NCI-H774 (cell line): ENCODE measurements around the gene HIPK3.
"Not testable (repeated sequence)": the region's sequence is repeated elsewhere in the genome, so short reads cannot be mapped to it uniquely, and the experiment has no call there.

ENCODE experiments used
- DNase-seq: peaks from one replicate; lab custom pipeline; 2025; lab: John Stamatoyannopoulos, UW

HIPK3 gene

DNA sequence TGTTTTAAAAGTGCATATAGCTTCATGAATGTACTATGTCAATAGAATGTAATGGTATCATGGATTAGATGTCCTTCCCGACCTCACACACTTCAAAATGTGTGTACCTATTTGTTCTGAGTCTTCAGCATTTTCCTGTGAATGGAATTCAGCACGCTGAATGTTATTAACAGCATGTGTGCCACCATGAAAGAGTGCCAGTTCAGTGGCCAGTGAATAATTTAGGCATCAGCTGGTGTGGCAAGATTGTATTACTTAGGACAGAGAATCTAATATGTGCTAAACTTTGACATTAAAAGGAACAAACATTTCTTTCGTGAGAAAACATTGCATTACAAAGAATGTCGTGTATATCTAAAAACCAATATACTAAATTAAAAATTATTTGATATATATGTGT is 46.4 kb downstream of the HIPK3 start:
- DNase-seq, result no peak

DNA sequence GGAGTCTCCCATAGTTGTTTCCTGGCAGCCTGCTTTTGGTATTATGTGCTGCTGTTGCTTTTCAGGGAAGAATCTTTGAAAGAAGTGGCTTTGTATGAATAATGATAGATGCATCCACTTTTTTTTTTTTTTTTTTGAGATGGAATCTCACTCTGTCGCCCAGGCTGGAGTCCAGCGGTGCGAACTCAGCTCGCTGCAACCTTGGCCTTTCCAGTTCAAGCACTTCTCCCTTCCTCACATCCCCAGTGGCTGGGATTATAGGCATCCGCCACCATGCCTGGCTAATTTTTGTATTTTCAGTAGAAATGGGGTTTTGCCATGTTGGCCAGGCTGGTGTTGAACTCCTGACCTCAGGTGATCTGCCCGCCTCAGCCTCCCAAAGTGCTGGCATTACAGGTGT is 49.6 kb downstream of the HIPK3 start:
- not testable (repeated sequence) for DNase-seq

DNA sequence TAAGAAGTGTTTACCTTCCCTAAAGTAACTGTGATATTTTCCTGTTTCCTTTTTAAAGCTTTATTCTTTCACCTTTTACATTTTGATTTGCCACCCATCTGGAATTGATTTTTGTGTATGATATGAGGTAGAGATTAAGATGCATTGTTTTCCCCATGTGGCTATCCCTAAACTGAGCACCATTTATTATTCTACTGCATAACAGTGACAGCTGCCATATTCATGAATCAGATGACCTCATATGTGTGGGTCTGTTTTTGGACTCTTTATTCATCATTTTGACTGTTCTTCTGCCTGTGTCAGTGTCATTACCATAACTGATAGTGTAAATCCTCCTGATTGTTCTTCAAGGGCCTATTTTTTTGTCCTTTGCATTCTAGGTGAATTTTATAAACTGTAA is 50.8 kb downstream of the HIPK3 start:
- DNase-seq, result no peak

DNA sequence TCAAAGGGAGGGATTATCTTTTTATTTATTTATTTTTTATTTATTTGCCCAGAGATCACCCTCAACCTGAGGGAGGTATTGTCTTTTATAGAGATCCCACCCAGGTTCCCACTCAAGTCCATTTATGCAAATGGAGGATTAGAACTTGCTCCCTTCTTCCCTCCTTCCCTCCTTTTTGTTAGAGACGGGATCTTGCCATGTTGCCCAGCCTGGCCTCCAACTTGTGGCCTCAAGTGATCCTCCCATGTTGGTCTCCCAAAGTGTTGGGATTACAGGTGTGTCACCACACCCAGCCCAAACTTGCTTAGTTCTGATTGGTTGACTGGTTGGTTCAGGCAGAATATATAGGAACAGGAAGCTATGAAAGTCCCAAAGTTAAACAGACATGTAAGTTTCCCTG is 51.9 kb downstream of the HIPK3 start:
- no peak for DNase-seq

DNA sequence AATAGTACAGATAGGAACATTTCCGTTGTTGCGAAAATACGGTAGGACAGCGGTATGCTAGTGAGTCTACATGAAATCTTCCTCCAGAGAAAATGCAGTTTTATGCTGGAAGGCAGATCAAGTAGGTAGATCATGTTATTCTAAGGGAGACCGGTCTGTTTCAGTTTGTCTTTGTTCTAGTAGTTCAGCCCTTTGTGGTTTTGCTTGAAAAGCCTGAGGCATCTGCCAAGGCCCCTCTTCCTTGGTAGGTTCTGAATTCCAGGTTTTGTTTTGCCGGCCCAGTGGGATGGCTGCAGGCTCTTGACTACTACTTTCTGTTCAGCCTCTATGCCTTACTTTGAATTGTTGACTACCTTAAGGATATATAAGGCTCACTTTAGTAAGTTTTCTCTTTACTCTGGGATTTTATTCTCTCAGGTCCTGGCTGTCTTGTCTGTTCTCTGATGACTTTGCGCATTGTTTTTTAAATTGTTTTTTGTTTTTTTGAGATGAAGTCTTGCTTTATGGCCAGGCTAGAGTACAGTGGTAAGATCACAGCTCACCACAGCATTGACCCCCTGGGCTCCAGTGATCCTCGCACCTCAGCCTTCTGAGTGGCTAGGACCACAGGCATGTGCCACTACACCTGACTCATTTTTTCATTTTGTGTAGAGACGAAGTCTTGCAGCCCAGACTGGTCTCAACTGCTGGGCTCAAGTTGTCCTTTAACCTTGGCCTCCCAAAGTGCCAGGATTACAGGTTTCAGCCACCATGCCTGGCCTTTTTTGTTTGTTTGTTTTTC is 53.7 kb downstream of the HIPK3 start:
- no peak for DNase-seq

DNA sequence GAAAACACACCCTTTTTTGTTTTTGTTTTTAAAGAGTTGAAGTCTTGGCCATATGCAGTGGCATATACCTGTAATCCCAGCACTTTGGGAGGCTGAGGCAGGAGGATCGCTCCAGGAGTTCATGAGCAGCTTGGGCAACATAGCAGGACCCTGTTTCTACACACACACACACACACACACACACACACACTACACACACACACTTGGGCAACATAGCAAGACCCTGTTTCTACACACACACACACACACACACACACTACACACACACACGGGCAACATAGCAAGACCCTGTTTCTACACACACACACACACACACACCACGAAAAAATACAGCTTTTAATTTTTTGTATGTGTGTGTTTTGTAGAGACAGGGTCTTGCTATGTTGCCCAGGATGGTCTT is 54.5 kb downstream of the HIPK3 start:
- DNase-seq, result no peak

DNA sequence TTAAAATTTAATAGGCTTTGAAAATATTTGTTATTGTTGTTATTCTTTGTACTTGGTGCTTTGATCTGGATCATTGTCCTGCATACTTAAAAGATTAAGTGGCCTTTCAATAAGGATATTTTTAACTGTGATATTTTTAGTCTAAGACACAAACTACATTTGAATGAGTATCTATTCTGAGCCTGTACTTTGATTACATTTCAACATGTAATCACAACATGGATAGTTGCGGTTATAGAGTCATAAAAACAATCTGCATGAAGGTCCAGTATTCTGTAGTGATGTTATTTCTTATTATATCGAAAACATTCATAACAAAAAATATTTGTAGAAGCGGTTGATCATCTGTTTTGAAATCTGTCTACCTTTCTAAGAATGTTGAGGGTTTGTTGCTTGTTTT is 58.6 kb downstream of the HIPK3 start:
- DNase-seq, result no peak

DNA sequence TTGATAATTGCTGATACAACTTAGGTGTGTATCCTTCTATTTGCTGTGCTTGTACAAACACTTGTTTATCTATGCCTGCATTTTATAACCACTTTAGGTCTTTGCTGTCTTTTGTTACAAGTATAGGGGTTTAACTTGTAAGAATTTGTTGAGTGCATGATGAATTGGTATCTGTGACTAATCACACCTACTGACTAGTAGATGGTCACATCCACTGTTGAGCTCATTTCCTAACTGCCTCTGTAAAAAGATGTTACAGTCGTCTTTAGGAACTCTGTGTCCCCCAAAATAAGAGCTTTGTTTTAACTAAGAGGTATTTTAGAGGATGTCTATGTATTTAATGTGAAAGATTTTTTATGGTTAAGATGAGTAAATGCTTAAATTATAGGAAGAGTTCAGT is 60.5 kb downstream of the HIPK3 start:
- DNase-seq, result no peak

DNA sequence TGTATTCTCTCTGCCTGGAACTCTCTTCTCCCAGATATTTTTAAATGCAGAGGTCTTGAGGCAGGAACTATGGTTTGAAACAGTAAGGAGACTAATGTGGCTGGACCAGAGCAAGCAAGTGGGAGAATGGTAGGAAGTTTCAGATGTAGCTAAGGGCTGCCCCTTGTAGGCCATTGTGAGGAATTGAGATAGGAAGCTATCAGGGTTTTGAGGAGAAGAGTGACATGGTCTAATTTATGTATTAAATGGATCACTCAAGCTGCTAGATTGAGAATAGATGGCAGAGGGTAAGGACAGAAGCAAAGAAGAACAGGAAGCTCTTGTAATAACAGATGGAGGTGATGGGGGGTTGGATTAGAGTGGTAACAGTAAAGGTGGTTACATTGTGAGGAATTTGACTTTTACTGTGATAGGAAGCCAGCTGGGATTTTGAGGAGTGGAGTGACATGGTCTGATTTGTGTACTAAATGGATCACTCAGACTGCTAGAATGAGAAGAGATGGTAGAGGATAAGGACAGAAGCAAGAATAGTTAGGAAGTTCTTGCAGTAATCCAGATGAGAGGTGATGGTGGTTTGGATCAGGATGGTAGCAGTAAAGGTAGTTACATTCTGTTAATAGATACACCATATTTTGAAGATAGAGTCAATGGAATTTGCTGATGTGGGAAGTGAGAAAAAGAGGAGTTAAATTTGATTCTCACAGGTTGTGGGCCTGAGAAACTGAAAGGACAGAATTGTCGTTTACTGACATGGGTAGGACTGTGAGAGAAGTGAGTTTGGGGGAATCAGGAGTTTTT is 63.0 kb downstream of the HIPK3 start:
- DNase-seq, result no peak

DNA sequence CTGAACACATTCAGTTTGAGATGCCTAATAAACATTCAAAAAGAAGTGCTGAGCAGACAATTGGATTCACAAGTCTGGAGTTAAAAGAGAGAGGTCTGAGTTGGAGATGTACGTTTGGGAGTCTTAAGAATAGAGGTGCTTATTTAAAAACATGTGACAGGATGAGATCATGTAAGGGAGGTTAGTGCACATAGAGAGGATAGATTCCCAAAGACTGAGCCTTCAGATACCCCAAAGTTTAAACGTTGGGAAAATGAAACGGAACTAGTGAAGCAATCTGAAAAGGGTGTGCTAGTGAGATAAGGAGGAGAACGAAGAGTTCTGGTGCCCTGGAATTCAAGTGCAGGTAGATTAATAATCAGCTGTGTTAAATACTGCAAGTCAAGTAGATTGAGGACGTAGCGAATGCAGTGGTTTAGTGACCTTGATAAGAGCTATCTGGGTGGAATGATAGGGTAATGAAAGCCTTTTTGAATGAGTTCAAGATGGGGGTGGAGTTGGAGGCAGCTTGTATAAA is 63.7 kb downstream of the HIPK3 start:
- DNase-seq, result no peak

DNA sequence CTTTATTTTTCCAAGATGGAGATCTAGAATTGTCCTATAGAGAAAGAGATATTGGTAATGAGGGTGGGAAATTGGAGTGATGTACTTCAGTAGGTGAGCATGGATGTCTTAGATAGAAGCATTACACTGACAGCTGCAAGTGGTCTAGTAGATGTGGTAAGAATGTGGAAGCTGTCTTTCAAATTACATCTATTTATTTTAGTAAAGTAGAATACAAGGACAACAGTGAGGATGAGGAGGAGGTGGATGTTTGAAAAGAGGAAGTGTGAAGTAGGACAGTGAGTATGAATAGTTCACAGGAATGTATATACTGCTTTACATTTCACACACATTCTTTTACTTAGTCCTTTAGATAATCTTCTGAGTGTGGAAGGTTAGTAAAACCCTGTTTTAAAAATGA is 64.2 kb downstream of the HIPK3 start:
- no peak for DNase-seq

DNA sequence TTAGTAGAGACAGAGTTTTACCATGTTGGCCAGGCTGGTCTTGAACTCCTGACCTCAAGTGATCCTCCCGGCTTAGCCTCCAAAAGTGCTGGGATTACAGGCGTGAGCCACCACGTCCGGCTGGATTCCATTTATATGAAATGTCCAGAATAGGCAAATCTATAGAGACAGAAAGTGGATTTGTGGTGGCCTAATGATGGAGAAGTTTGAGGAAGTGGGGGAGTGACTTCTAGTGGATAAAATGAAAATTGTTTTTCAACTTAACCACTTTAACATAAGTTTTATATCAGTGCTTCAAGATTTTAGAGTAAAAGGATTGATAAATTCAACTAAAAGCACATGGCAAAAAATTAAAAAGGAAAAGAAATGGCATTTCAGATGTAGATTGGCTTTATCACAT is 66.2 kb downstream of the HIPK3 start:
- no peak for DNase-seq

DNA sequence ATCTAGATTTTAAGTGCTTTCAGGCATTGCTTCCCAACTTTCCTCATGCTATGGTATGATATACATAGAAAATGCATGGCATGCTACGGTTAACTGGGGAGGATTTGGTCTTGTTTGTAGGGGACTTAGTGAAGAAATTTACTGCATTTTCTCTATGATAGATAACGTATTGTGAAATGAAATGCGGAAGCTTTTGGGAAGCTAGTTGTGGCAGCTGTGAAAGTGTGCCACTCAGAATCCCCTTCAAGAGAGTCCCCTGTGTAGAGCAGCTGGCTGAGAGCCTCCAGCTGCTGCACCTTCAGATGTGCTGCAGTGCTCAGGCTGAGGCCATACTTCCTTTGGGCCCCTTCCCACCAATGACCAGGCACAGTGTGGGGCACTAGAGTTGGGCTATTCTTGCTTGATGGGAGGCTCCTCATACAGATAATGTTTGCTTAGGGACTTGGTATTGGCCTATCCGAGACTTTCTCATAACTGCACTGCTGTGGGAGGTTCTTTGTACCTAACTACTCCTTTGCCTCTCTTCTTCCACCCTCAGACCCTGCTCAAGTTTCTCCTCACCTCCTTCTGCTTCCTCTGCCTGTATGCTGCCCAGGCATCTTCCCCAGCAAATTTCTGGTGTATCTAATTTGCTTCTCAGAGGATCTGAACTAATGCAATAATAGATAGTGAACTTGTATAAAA is 67.3 kb downstream of the HIPK3 start:
- DNase-seq, result no peak

DNA sequence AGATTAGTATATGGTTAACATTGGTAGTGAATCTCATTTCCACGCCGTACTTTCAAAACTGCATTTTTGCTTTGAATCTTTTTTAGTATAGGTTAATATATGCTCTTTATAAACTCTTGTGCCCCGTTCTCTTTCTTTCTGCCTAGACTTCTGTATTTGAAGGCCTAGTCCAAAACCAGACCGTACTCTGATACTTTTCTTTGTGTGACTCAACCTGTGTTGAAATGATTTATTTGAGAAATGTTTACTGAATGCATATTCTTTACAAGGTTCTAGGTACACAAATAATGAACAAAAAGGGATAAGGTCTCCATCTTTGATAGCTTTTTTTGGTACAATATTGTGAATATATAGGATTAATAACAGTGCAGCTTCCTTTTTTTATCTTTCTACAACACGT is 68.3 kb downstream of the HIPK3 start:
- no peak for DNase-seq

DNA sequence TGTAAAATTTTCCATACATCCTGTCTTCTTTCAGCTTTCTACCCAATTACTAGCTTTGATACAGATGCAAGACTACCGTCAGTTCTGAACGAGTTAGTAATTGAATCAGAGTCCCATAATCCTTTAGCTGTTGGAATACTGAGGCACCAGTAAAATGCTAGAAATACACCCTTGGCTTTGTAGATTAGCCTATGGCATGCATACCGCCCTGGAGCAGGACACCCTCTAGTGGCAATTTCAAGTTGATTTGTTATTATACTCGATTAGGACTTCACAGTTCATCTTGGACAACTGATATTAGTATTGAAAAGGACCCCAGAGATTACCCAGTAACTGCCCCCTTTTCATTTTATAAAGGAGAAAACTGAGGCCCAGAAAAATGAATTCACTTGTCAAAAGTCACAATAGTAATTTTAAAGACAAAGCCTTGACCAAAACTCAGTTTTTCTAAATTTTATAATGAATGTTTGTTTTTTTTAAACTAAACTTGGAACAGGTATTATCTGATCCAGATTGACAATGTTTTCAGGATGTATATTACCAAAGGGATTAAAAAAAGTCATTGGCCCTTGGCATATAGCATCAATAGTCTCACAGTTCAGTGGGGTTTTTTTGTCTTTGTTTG is 72.6 kb downstream of the HIPK3 start:
- DNase-seq, result no peak

DNA sequence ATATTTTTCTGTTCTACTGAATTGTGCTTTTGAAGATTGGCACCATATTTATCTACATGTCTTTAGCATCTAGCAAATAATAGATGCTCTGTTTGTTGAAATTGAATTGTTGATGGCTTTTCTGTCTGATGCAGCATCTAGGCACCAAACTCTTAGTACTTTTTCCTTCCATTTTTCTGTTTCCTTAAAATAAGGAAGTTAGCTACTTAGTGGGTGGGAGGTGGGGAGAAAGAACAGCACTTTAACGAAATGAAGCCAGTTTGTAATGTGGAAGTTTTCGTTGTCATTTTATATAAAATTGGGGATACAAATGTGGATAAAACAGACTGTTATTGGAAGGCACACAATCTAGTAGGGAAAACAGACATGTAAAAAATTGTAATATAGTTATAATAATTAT is 76.6 kb downstream of the HIPK3 start:
- no peak for DNase-seq

DNA sequence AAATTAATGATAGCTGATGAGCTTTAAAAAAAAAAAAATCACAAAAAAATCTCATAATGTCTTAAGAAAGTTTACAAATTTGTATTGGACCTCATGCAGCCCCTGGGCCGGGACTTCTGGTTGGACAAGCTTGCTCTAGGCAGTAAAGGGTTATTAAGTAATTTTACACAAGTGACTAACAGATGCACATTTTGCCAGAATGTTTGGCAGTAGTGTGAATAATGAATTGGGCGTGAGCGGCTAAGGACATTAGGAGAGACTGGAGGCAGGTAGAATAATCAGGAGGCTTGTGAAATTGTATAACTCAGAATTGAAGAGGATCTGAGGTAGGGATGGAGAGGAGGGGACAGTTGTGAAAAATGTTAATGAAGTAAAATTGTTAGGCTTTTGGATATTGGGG is 77.4 kb downstream of the HIPK3 start:
- no peak for DNase-seq

DNA sequence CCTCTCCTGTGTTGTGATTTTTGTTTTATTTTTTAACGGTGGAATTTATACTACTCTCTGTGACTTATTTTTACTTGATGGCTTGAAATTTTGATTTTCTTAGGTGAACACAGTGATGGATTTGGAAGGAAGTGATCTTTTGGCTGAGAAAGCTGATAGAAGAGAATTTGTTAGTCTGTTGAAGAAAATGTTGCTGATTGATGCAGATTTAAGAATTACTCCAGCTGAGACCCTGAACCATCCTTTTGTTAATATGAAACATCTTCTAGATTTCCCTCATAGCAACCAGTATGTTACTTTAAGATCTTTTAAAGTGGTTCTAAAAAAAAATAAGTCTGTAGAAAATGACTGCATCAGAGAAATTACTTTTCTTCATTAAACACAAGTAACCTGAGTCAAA is 82.1 kb downstream of the HIPK3 start:
- DNase-seq, result no peak

DNA sequence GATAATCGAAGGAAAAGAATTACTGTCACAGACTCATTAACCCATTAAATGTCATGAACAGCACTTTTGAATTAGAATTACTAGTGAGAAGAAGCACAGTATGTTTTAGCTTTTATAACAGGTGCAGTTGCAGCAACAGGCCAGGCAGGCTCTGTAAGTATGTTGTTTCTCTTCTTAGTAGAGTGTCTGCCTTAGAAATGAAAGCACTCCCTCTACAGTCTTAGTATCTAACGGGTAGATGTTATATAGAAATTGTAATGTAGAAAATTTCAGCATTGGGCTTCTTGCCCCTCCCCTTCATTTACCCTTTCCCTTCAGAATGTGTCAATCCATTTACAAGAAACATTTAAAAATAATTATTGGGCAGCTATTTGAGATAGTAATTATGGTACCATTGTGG is 87.4 kb downstream of the HIPK3 start:
- DNase-seq, result no peak

DNA sequence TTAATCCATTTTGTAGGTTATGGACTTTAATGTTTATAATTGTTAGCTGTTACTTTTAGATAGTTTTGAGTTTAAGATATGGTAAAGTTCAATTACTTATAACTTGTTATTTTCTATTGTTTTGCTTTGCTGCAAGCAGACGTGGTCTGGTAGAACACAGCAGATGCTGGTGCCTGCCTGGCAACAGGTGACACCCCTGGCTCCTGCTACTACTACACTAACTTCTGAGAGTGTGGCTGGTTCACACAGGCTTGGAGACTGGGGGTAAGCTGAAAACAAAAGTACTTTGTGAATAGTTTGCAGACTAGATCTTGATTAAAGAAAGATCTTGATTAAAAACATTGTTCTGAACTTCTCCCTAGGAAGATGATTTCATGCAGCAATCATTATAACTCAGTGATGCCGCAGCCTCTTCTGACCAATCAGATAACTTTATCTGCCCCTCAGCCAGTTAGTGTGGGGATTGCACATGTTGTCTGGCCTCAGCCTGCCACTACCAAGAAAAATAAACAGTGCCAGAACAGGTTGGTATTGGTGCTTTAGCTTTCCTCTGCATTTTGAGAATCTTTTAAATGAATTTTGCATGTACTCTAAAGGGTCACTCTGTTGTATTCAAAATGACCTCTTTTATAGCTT is 90.4 kb downstream of the HIPK3 start:
- DNase-seq, result no peak

DNA sequence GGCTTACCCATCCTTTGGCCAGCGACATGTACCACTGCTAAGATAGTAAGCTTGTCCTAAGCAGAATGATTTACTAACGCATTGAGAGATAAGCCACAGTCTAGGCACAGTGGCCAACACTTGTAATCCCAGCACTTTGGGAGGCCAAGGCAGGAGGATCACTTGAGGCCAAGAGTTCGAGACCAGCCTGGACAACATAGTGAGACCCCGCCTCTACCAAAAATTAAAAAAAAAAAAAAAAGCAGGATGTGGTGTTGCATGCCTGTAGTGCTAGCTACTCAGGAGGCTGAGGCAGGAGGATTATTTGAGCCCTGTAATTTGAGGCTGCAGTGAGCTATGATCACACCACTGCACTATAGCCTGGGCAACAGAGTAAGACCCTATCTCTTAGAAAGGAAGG is 93.1 kb downstream of the HIPK3 start:
- DNase-seq, result no peak
